Coronary artery (tissue), 2 donors: ENCODE measurements around the gene STAM.

Source experiments
- DNase-seq: peaks from one replicate; pipeline ENCODE4 v3.0.0-alpha.2; 2017; ENCODE audit warnings: low spot score
- H3K27ac ChIP-seq, 2 donors: fragments of 200-600 bp; sonication (generic); one replicate each; pipeline ENCODE4 v1.5.1; 2016 to 2019
- H3K4me3 ChIP-seq: fragments of 200-600 bp; sonication (generic); 2 replicates; pipeline ENCODE4 v1.5.1; 2016; ENCODE audit warnings: mild to moderate bottlenecking, moderate library complexity
- TF ChIP-seq, protein P1 (sequence below): fragments of 200-600 bp; sonication (generic); IDR thresholded peaks from one replicate; pipeline ENCODE4 v1.5.1; 2019; ENCODE audit warnings: antibody characterized with exemption

Gene STAM

DNA sequence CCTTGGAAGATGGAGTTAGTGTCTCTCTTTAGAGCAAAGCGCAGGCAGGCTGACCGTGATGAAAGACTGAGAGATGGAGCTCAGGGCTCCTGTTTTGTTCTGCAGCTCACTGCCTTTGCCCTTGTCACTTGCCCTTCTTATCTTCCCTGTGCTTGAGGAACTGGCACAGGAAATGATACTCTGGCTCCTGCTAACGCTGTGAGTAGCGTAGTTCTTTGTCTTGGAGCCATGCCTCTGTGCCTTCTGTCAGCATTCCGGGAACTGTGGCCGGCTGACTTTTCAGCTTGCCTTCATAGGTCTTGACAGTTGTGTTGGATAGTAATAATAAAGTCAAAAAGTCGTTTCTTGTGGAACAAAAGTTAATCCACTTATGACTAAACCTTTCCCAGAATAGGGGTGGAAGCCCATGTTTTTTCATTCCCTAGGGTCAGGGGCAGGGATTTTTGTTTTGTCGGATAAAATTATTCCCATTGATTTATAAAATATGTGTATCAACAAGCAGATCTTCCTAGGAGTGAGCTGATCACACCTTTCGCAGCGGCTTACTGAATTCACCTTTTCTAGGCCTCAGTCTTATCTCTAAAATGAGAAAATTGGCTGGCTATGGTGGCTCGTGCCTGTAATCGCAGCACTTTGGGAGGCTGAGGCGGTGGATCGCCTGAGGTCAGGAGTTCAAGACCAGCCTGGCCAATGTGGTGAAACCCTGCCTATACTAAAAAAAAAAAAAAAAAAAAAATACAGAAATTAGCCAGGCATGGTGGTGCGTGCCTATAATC lies 91.4 kb downstream of the STAM start:
- peak; percentile 77 for DNase-seq
- H3K27ac ChIP-seq, result peak overlapping the region; percentile 12 to 37
- TF ChIP-seq, protein P1, sequence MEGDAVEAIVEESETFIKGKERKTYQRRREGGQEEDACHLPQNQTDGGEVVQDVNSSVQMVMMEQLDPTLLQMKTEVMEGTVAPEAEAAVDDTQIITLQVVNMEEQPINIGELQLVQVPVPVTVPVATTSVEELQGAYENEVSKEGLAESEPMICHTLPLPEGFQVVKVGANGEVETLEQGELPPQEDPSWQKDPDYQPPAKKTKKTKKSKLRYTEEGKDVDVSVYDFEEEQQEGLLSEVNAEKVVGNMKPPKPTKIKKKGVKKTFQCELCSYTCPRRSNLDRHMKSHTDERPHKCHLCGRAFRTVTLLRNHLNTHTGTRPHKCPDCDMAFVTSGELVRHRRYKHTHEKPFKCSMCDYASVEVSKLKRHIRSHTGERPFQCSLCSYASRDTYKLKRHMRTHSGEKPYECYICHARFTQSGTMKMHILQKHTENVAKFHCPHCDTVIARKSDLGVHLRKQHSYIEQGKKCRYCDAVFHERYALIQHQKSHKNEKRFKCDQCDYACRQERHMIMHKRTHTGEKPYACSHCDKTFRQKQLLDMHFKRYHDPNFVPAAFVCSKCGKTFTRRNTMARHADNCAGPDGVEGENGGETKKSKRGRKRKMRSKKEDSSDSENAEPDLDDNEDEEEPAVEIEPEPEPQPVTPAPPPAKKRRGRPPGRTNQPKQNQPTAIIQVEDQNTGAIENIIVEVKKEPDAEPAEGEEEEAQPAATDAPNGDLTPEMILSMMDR, result no peak
- H3K4me3 ChIP-seq, result no peak overlapping the region

DNA sequence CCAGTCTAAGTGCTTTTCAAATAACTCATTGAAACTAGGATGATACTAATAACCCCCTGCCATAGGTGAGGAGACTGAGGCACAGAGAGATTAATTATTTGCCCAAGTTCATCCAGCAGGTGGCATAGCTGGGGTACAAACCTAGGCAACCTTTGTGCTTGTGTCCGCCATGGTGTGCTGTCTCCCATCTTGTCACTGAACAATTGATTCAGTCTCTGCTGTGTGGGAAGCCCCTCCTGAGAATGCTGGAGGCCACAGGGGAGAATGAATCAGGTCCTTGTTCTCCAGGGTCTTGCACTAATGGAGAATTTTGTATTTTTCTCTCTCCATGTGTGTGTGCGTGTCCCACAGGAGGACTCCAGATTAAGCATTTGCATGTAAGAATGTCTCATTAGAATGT lies 92.3 kb downstream of the STAM start:
- DNase-seq, result no peak
- Histone ChIP-seq H3K4me3 (no peak overlapping the region), H3K27ac (no peak overlapping the region)
- TF ChIP-seq, protein P1, result no peak

DNA sequence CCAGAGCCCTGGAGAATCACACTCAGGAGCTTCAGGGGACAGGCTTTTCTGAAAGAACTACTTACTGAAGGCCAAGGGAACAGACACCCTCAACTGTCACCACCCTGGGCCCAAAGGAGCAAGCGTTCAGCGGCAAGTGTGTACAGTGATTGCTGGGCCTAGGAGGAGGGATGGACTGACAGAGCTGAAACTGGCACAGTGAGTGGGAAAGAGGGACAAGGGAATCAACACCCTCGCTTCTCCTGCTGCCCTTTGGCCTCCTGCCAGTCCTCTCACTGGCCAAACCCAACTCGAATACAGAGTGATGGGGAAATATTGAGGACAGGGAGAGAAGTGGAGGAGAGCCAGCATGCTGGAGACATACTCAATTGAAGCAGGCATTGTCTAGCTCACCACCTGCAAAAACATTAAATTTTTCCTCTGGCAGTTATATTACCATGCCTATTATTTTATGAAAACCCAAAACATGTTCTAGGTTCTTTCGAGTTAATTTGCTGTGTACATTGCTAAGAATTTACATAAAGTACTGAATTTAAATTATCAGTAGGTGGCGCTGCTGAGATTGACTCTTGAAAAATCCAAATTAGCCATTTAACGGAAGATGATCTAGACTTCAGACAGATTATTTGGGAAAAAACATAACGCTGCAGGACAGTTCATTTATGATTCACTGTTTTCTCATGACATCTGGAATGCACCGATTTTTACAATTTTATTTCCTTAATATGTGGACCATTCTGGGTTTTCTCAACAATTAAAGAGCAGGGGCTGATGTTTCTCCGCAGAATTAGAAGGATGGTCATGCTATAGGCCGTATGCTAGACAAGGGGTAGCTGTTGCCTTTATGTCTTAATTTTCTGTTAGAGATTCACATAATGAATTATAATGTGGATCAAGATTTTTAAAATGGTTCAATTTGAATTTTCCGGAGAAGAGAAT lies 93.3 kb downstream of the STAM start:
- no peak overlapping the region for H3K4me3 ChIP-seq
- TF ChIP-seq, protein P1, result peak; percentile 39
- H3K27ac ChIP-seq, result no peak overlapping the region
- DNase-seq, result no peak

DNA sequence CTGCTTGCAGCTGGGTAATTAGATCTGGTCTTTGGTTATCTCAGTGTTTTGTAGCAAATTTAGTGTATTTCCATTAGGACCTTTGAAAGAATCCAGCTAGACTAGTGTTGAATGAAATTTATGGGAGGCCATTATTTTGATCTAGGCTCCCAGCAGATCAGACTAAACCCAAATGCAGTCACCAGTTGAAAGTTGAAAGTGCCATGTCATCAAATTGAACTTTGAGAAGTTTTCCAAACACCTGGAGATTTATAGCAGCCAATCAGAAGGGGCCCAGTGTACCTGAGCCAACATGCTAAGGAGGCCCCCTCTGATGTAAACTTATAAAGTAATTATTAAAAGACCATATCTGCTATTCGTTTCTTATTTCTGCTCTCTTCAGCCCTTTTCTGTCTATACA lies 96.7 kb downstream of the STAM start:
- Histone ChIP-seq H3K27ac (no peak overlapping the region), H3K4me3 (no peak overlapping the region)
- no peak for DNase-seq
- TF ChIP-seq, protein P1, result no peak

DNA sequence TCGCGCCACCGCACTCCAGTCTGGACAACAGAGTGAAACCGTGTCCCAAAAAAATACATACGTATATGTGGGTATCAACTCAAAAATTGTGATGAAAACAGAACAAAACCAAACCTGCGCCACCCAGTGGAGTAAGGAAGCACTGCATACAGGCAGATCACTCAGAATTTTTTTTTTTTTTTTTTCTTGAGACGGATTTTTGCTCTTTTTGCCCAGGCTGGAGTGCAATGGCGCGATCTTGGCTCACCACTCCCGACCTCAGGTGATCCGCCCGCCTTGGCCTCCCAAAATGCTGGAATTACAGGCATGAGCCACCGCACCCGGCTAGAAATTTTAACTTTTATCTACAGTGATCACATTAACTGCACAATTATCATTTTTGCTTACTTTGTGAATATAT lies 99.0 kb downstream of the STAM start:
- no peak for DNase-seq
- no peak overlapping the region for H3K27ac ChIP-seq
- TF ChIP-seq, protein P1, result peak; percentile 89
- peak overlapping the region; percentile 46 for H3K4me3 ChIP-seq

DNA sequence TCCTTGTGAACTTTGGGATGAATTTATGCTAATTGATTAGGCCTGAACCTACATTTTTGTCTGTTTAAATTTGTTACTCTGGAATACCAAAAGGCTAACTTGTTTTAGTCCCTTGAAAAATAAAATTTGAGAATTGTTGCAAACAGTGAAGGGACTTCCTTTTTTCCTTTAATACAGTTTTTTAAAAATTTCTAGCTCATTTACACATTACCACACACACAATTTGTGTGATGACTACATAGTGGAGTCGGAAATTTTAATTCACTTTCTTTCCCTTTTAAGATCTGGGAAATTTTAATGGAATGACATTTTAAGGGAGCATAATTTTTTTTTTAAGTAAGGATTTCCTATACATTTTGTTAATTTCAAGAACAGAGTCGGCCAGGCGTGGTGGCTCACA lies 99.5 kb downstream of the STAM start:
- TF ChIP-seq, protein P1, result no peak
- DNase-seq, result no peak
- no peak overlapping the region for H3K27ac ChIP-seq
- no peak overlapping the region for H3K4me3 ChIP-seq
